Measurements from ENCODE around the gene OR6Y1.

DNA sequence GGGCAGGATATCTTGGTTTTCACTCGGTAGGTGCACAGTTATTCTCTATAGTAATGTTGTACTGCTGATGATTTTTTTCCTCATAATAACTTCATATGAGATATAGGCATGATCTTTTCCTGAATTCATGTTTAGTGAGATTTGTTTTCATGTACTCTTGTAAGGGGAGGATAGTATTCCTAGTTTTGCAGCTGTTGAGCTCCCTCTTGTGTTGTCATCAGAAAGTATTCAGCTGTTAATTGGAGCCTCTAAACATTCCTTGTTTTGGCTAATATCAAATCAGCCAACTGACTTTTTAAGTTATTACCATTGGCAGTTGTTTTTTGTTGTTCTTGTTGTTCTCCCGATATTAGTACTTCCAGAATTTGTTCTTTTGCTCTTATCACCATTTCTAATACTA is 57.8 kb downstream of the OR6Y1 start:
- TF ChIP-seq EZH2 (IDR thresholded peaks at IDR 0.05; ENCODE audit: low read depth, unreplicated experiment) (no peak), EZH2phosphoT487 (IDR thresholded peaks at IDR 0.05; ENCODE audit: unreplicated experiment) (no peak), POLR2AphosphoS5 (IDR thresholded peaks at IDR 0.05; ENCODE audit: low read depth) (no peak), CREB1 (CRISPR knock-in tag; IDR thresholded peaks at IDR 0.05; ENCODE audit: low read depth) (no peak), STAT1 (IDR thresholded peaks at IDR 0.05; ENCODE audit: unreplicated experiment) (no peak), JUNB (IDR thresholded peaks at IDR 0.05; ENCODE audit: unreplicated experiment) (no peak), ZNF114 (CRISPR knock-in tag; IDR thresholded peaks at IDR 0.05) (no peak), NANOG (IDR thresholded peaks at IDR 0.05; ENCODE audit: borderline replicate concordance) (no peak), ZNF331 (CRISPR knock-in tag; IDR thresholded peaks at IDR 0.05; ENCODE audit: low read depth) (no peak)
- TF ChIP-seq, protein P1, sequence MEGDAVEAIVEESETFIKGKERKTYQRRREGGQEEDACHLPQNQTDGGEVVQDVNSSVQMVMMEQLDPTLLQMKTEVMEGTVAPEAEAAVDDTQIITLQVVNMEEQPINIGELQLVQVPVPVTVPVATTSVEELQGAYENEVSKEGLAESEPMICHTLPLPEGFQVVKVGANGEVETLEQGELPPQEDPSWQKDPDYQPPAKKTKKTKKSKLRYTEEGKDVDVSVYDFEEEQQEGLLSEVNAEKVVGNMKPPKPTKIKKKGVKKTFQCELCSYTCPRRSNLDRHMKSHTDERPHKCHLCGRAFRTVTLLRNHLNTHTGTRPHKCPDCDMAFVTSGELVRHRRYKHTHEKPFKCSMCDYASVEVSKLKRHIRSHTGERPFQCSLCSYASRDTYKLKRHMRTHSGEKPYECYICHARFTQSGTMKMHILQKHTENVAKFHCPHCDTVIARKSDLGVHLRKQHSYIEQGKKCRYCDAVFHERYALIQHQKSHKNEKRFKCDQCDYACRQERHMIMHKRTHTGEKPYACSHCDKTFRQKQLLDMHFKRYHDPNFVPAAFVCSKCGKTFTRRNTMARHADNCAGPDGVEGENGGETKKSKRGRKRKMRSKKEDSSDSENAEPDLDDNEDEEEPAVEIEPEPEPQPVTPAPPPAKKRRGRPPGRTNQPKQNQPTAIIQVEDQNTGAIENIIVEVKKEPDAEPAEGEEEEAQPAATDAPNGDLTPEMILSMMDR (conservative IDR thresholded peaks at IDR 0.05; ENCODE audit: low read depth in 2 of 2), result peak; percentile 74 to 79
- TF ChIP-seq, protein P2, sequence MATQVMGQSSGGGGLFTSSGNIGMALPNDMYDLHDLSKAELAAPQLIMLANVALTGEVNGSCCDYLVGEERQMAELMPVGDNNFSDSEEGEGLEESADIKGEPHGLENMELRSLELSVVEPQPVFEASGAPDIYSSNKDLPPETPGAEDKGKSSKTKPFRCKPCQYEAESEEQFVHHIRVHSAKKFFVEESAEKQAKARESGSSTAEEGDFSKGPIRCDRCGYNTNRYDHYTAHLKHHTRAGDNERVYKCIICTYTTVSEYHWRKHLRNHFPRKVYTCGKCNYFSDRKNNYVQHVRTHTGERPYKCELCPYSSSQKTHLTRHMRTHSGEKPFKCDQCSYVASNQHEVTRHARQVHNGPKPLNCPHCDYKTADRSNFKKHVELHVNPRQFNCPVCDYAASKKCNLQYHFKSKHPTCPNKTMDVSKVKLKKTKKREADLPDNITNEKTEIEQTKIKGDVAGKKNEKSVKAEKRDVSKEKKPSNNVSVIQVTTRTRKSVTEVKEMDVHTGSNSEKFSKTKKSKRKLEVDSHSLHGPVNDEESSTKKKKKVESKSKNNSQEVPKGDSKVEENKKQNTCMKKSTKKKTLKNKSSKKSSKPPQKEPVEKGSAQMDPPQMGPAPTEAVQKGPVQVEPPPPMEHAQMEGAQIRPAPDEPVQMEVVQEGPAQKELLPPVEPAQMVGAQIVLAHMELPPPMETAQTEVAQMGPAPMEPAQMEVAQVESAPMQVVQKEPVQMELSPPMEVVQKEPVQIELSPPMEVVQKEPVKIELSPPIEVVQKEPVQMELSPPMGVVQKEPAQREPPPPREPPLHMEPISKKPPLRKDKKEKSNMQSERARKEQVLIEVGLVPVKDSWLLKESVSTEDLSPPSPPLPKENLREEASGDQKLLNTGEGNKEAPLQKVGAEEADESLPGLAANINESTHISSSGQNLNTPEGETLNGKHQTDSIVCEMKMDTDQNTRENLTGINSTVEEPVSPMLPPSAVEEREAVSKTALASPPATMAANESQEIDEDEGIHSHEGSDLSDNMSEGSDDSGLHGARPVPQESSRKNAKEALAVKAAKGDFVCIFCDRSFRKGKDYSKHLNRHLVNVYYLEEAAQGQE (IDR thresholded peaks at IDR 0.05; ENCODE audit: unreplicated experiment), result no peak
- TF ChIP-seq, protein P3, sequence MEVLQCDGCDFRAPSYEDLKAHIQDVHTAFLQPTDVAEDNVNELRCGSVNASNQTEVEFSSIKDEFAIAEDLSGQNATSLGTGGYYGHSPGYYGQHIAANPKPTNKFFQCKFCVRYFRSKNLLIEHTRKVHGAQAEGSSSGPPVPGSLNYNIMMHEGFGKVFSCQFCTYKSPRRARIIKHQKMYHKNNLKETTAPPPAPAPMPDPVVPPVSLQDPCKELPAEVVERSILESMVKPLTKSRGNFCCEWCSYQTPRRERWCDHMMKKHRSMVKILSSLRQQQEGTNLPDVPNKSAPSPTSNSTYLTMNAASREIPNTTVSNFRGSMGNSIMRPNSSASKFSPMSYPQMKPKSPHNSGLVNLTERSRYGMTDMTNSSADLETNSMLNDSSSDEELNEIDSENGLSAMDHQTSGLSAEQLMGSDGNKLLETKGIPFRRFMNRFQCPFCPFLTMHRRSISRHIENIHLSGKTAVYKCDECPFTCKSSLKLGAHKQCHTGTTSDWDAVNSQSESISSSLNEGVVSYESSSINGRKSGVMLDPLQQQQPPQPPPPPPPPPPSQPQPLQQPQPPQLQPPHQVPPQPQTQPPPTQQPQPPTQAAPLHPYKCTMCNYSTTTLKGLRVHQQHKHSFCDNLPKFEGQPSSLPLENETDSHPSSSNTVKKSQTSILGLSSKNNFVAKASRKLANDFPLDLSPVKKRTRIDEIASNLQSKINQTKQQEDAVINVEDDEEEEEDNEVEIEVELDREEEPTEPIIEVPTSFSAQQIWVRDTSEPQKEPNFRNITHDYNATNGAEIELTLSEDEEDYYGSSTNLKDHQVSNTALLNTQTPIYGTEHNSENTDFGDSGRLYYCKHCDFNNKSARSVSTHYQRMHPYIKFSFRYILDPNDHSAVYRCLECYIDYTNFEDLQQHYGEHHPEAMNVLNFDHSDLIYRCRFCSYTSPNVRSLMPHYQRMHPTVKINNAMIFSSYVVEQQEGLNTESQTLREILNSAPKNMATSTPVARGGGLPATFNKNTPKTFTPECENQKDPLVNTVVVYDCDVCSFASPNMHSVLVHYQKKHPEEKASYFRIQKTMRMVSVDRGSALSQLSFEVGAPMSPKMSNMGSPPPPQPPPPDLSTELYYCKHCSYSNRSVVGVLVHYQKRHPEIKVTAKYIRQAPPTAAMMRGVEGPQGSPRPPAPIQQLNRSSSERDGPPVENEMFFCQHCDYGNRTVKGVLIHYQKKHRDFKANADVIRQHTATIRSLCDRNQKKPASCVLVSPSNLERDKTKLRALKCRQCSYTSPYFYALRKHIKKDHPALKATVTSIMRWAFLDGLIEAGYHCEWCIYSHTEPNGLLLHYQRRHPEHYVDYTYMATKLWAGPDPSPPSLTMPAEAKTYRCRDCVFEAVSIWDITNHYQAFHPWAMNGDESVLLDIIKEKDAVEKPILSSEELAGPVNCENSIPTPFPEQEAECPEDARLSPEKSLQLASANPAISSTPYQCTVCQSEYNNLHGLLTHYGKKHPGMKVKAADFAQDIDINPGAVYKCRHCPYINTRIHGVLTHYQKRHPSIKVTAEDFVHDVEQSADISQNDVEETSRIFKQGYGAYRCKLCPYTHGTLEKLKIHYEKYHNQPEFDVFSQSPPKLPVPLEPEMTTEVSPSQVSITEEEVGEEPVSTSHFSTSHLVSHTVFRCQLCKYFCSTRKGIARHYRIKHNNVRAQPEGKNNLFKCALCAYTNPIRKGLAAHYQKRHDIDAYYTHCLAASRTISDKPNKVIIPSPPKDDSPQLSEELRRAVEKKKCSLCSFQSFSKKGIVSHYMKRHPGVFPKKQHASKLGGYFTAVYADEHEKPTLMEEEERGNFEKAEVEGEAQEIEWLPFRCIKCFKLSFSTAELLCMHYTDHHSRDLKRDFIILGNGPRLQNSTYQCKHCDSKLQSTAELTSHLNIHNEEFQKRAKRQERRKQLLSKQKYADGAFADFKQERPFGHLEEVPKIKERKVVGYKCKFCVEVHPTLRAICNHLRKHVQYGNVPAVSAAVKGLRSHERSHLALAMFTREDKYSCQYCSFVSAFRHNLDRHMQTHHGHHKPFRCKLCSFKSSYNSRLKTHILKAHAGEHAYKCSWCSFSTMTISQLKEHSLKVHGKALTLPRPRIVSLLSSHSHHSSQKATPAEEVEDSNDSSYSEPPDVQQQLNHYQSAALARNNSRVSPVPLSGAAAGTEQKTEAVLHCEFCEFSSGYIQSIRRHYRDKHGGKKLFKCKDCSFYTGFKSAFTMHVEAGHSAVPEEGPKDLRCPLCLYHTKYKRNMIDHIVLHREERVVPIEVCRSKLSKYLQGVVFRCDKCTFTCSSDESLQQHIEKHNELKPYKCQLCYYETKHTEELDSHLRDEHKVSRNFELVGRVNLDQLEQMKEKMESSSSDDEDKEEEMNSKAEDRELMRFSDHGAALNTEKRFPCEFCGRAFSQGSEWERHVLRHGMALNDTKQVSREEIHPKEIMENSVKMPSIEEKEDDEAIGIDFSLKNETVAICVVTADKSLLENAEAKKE (CRISPR knock-in tag; IDR thresholded peaks at IDR 0.05), result no peak
- TF ChIP-seq, protein P4, sequence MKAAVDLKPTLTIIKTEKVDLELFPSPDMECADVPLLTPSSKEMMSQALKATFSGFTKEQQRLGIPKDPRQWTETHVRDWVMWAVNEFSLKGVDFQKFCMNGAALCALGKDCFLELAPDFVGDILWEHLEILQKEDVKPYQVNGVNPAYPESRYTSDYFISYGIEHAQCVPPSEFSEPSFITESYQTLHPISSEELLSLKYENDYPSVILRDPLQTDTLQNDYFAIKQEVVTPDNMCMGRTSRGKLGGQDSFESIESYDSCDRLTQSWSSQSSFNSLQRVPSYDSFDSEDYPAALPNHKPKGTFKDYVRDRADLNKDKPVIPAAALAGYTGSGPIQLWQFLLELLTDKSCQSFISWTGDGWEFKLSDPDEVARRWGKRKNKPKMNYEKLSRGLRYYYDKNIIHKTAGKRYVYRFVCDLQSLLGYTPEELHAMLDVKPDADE (IDR thresholded peaks at IDR 0.05), result no peak

Data from GM23338 (cell line).